Loucy (cell line): ENCODE measurements around the gene RNPS1.

Experiments
- H2AFZ ChIP-seq: fragments of 200-600 bp; sonication (generic); 2 replicates; pipeline ENCODE4 v1.6.0; 2016; ENCODE audit warnings: antibody characterized with exemption, mild to moderate bottlenecking, low read length, moderate library complexity
- H3F3A ChIP-seq: fragments of 200-600 bp; 2 replicates; pipeline ENCODE4 v1.6.0; 2016; ENCODE audit warnings: antibody characterized with exemption, low read depth, mild to moderate bottlenecking
- H3K27me3 ChIP-seq: fragments of 200-600 bp; sonication (generic); 2 replicates; pipeline ENCODE4 v1.6.1; 2014; ENCODE audit warnings: low read length, mild to moderate bottlenecking; ENCODE audit not compliant: insufficient read depth, poor library complexity, severe bottlenecking
- H3K36me3 ChIP-seq: fragments of 200-600 bp; sonication (generic); 2 replicates; pipeline ENCODE4 v1.6.1; 2016; ENCODE audit warnings: low read length; ENCODE audit not compliant: insufficient read depth
- H3K4me1 ChIP-seq: fragments of 200-600 bp; sonication (generic); 2 replicates; pipeline ENCODE4 v1.5.1; 2014; ENCODE audit warnings: low read length, mild to moderate bottlenecking; ENCODE audit not compliant: insufficient read depth, poor library complexity, severe bottlenecking
- H3K4me2 ChIP-seq: fragments of 200-600 bp; sonication (generic); 2 replicates; pipeline ENCODE4 v1.6.0; 2014; ENCODE audit warnings: antibody characterized with exemption, low read length, low read depth, mild to moderate bottlenecking; ENCODE audit not compliant: poor library complexity, severe bottlenecking
- H3K4me3 ChIP-seq: fragments of 200-600 bp; sonication (generic); 2 replicates; pipeline ENCODE4 v1.5.1; 2014; ENCODE audit warnings: low read length, mild to moderate bottlenecking, mixed read lengths; ENCODE audit not compliant: poor library complexity, severe bottlenecking
- H3K79me2 ChIP-seq: fragments of 200-600 bp; sonication (generic); 2 replicates; pipeline ENCODE4 v1.6.1; 2014; ENCODE audit warnings: low read length; ENCODE audit not compliant: insufficient read depth
- H3K9ac ChIP-seq: fragments of 200-600 bp; sonication (generic); 2 replicates; pipeline ENCODE4 v1.6.0; 2014; ENCODE audit warnings: mild to moderate bottlenecking, low read depth, low read length, moderate library complexity; ENCODE audit not compliant: poor library complexity, severe bottlenecking
- H3K9me2 ChIP-seq: fragments of 200-600 bp; sonication (generic); replicated peaks from 2 replicates; pipeline ENCODE4 v1.6.1; 2016; ENCODE audit warnings: low read depth, low read length, mixed read lengths
- H3K9me3 ChIP-seq: fragments of 200-600 bp; sonication (generic); 2 replicates; pipeline ENCODE4 v1.6.1; 2014; ENCODE audit warnings: mild to moderate bottlenecking, antibody characterized with exemption, low read length, low read depth; ENCODE audit not compliant: insufficient read depth
- H4K20me1 ChIP-seq: fragments of 200-600 bp; sonication (generic); 2 replicates; pipeline ENCODE4 v1.6.0; 2014; ENCODE audit warnings: antibody characterized with exemption, low read length, mild to moderate bottlenecking; ENCODE audit not compliant: insufficient read depth, poor library complexity, severe bottlenecking
- EZH2phosphoT487 ChIP-seq: fragments of 200-600 bp; IDR thresholded peaks from 2 replicates; pipeline ENCODE4 v1.6.1; 2018; ENCODE audit warnings: antibody characterized with exemption, mild to moderate bottlenecking, moderate library complexity, borderline replicate concordance
- TF ChIP-seq, protein P1 (sequence below): fragments of 200-600 bp; sonication (generic); conservative IDR thresholded peaks from 2 replicates; pipeline ENCODE4 v1.5.1; 2014; ENCODE audit warnings: mild to moderate bottlenecking, antibody characterized with exemption, low read length

The RNPS1 gene

DNA sequence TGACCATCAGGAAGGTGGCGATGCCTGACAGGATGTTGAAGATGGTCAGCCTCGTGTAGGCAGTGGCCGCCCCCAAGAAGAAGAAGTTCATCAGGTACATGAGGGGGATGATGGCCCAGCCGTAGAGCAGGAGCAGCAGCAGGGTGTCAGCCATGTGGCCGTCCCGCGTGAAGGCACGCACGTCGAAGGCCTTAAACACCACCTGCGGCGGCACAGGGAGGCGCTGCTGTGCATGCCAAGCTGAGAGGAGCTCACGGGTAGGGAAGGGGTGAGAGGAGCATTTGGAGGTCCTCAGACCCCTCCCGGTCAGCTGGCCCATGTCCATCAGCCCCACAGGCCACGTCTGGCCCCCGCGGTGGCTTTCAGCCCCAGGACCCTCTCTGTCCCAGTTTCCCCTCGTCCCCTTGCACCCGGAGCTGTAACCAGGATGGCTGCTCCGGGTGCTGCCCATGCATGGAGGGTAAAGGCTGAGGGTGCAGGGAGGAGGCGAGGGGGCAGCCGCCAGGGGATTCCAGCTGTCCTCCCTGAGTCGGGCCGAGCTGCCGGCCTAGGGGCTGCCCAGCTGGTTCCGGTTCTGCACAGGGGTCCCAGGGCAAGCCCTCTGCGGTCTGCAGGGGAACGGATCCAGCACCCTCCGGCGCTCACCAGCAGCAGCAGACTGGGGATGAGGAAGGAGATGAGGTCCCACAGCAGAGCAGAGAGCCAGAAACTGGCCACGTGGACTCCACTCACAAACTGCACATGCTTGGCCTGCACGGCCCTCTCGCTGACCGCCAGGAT, 17.1 kb upstream of the RNPS1 start:
- no peaks in the 10 kb centered on the region for H3F3A ChIP-seq
- TF ChIP-seq, protein P1, sequence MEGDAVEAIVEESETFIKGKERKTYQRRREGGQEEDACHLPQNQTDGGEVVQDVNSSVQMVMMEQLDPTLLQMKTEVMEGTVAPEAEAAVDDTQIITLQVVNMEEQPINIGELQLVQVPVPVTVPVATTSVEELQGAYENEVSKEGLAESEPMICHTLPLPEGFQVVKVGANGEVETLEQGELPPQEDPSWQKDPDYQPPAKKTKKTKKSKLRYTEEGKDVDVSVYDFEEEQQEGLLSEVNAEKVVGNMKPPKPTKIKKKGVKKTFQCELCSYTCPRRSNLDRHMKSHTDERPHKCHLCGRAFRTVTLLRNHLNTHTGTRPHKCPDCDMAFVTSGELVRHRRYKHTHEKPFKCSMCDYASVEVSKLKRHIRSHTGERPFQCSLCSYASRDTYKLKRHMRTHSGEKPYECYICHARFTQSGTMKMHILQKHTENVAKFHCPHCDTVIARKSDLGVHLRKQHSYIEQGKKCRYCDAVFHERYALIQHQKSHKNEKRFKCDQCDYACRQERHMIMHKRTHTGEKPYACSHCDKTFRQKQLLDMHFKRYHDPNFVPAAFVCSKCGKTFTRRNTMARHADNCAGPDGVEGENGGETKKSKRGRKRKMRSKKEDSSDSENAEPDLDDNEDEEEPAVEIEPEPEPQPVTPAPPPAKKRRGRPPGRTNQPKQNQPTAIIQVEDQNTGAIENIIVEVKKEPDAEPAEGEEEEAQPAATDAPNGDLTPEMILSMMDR = no peak
- no peaks in the 10 kb centered on the region for H3K4me1 ChIP-seq
- no peak overlapping the region for H3K4me2 ChIP-seq
- no peak overlapping the region for H2AFZ ChIP-seq
- H3K4me3 ChIP-seq = no peak overlapping the region
- no peaks in the 10 kb centered on the region for H3K79me2 ChIP-seq
- no peaks in the 10 kb centered on the region for H4K20me1 ChIP-seq
- H3K9ac ChIP-seq = no peak overlapping the region
- no peaks in the 10 kb centered on the region for H3K36me3 ChIP-seq
- H3K27me3 ChIP-seq = no peaks in the 10 kb centered on the region
- H3K9me2 ChIP-seq = no peaks in the 10 kb centered on the region
- H3K9me3 ChIP-seq = no peaks in the 10 kb centered on the region

DNA sequence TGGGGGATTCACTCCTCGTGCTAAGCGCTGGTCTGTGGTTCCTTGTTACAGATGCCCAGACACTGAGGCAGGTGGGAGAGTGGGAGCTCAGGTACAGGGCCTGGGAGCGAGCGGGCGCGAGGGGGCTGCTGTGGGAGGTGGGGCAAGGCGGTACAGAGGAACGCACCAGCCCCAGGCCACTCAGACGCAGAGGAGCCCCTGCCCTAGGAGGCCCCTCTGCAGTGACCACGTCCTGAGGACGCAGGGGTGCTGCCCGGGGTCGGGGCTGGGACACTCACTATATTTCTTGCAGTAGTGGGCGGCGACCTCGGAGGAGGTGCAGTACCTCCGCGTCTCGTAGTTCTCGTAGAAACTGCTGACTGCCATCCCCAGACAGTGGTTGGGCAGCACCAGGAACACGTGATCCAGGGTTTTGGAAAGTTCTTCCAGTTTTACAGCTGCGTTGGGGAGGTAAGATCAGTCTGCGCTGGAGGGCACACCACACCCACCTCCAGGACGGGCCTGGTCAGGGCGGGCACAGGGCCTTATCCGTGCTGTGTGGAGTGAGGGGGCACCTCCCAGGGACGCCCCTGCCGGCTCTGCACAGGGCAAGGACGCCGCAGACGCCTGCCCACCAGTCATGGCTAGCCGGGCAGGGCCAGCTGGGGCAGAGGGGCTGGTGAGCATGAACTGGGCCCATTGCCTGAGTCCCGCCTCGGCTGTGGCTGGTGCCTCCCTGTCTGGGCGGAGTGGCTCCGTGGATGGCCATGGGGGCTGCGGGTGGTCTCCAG, 16.3 kb upstream of the RNPS1 start:
- no peak overlapping the region for H3K9ac ChIP-seq
- H4K20me1 ChIP-seq = no peaks in the 10 kb centered on the region
- no peak overlapping the region for H3K4me2 ChIP-seq
- H2AFZ ChIP-seq = no peak overlapping the region
- no peaks in the 10 kb centered on the region for H3K36me3 ChIP-seq
- no peak overlapping the region for H3K4me3 ChIP-seq
- no peaks in the 10 kb centered on the region for H3K27me3 ChIP-seq
- H3K9me3 ChIP-seq = no peaks in the 10 kb centered on the region
- H3K79me2 ChIP-seq = no peaks in the 10 kb centered on the region
- no peaks in the 10 kb centered on the region for H3F3A ChIP-seq
- H3K9me2 ChIP-seq = no peaks in the 10 kb centered on the region
- H3K4me1 ChIP-seq = no peaks in the 10 kb centered on the region
- no peak for TF ChIP-seq EZH2phosphoT487

DNA sequence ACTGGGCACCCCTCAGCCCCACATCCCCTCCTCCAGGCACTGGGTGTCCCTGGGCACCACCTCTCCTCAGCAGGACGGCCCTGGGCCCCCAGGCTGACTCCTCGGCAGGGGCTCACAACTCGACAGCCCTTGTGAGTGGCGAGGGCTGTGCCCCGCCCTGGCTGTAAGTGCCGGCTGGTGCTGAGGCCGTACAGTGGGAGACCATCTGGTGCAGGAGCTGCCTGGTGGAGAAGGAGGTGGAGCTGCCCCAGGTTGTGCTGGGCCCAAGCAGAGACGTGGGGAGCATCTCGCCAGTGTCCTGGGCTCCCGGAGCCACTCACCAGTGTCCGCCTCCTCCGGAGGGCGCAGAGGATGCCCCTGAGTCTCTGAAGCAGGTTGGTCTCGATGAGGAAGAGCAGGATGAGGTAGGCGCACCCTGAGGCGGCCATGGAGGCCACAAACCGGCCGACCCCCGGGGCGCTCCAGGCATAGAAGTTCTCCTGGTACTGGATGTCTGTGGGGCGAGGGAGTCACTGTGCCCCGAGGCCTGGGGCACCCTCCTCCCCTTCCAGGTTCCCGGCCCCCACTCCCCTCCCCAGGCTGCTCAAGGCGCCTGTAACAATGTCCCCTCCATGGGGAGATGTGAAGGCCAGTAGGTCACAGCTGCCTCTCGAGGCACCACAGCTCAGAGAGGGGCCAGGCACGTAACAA, 15.1 kb upstream of the RNPS1 start:
- no peak overlapping the region for H2AFZ ChIP-seq
- no peaks in the 10 kb centered on the region for H3K36me3 ChIP-seq
- no peaks in the 10 kb centered on the region for H3K79me2 ChIP-seq
- TF ChIP-seq, protein P1 = no peak
- TF ChIP-seq EZH2phosphoT487 = no peak
- no peak overlapping the region for H3K4me3 ChIP-seq
- no peaks in the 10 kb centered on the region for H3F3A ChIP-seq
- no peaks in the 10 kb centered on the region for H3K9me3 ChIP-seq
- H3K4me1 ChIP-seq = no peaks in the 10 kb centered on the region
- no peaks in the 10 kb centered on the region for H4K20me1 ChIP-seq
- H3K9ac ChIP-seq = no peak overlapping the region
- H3K9me2 ChIP-seq = no peaks in the 10 kb centered on the region
- no peak overlapping the region for H3K4me2 ChIP-seq
- H3K27me3 ChIP-seq = no peaks in the 10 kb centered on the region
